ENCODE measurements around the gene ATG7.
"Not testable (repeated sequence)": the region's sequence is repeated elsewhere in the genome, so short reads cannot be mapped to it uniquely, and the experiment has no call there.

Gene ATG7

GRCh38 chr3:11300970-11301369 lies 28.8 kb downstream of the ATG7 start:
- no peak for DNase-seq (ENCODE audit: low spot score)

GRCh38 chr3:11302444-11302843 lies 30.2 kb downstream of the ATG7 start:
- DNase-seq (ENCODE audit: low spot score), result no peak

- DNase-seq (ENCODE audit: low spot score), result no peak
Measured at GRCh38 chr3:11304175-11304574, 32.0 kb downstream of the ATG7 start.

GRCh38 chr3:11305509-11305908 lies 33.3 kb downstream of the ATG7 start:
- peak; percentile 17 for DNase-seq (ENCODE audit: low spot score)

GRCh38 chr3:11306817-11307589 lies 34.8 kb downstream of the ATG7 start:
- no peak for DNase-seq (ENCODE audit: low spot score)

- no peak for DNase-seq (ENCODE audit: low spot score)
Measured at GRCh38 chr3:11307830-11308432, 35.7 kb downstream of the ATG7 start.

GRCh38 chr3:11310258-11310657 lies 38.1 kb downstream of the ATG7 start:
- no peak for DNase-seq (ENCODE audit: low spot score)

GRCh38 chr3:11312166-11312565 lies 40.0 kb downstream of the ATG7 start:
- DNase-seq (ENCODE audit: low spot score), result no peak

- no peak for DNase-seq (ENCODE audit: low spot score)
Measured at GRCh38 chr3:11317300-11317699, 45.1 kb downstream of the ATG7 start.

GRCh38 chr3:11322931-11323330 lies 50.7 kb downstream of the ATG7 start:
- DNase-seq (ENCODE audit: low spot score), result no peak

GRCh38 chr3:11323813-11324212 lies 51.6 kb downstream of the ATG7 start:
- no peak for DNase-seq (ENCODE audit: low spot score)

- DNase-seq (ENCODE audit: low spot score), result no peak
Measured at GRCh38 chr3:11327619-11328018, 55.4 kb downstream of the ATG7 start.

GRCh38 chr3:11328196-11328945 lies 56.2 kb downstream of the ATG7 start:
- no peak for DNase-seq (ENCODE audit: low spot score)

- DNase-seq (ENCODE audit: low spot score), result no peak
Measured at GRCh38 chr3:11329777-11330176, 57.6 kb downstream of the ATG7 start.

GRCh38 chr3:11331101-11331500 lies 58.9 kb downstream of the ATG7 start:
- DNase-seq (ENCODE audit: low spot score), result no peak

- DNase-seq (ENCODE audit: low spot score), result peak; percentile 24
Measured at GRCh38 chr3:11335056-11335608, 62.9 kb downstream of the ATG7 start.

GRCh38 chr3:11339541-11339940 lies 67.3 kb downstream of the ATG7 start:
- DNase-seq (ENCODE audit: low spot score), result no peak

- no peak for DNase-seq (ENCODE audit: low spot score)
Measured at GRCh38 chr3:11346416-11346815, 74.2 kb downstream of the ATG7 start.

GRCh38 chr3:11348877-11349276 lies 76.7 kb downstream of the ATG7 start:
- not testable (repeated sequence) for DNase-seq (ENCODE audit: low spot score)

GRCh38 chr3:11349446-11349845 lies 77.2 kb downstream of the ATG7 start:
- DNase-seq (ENCODE audit: low spot score), result no peak

GRCh38 chr3:11350374-11350773 lies 78.2 kb downstream of the ATG7 start:
- no peak for DNase-seq (ENCODE audit: low spot score)

GRCh38 chr3:11351451-11351850 lies 79.3 kb downstream of the ATG7 start:
- DNase-seq (ENCODE audit: low spot score), result no peak

GRCh38 chr3:11356269-11356668 lies 84.1 kb downstream of the ATG7 start:
- DNase-seq (ENCODE audit: low spot score), result no peak
